H54 (cell line): Measurements from ENCODE around the gene CEP57L1.
"Not testable (repeated sequence)": the region's sequence is repeated elsewhere in the genome, so short reads cannot be mapped to it uniquely, and the experiment has no call there.

Experiments
- DNase-seq: peaks from one replicate; pipeline ENCODE4 v3.0.0; 2011; ENCODE audit warnings: low spot score, mixed read lengths; ENCODE audit not compliant: insufficient read length
- FAIRE-seq: peaks from 3 replicates; lab custom pipeline; 2011; peaks lifted over from hg19 to GRCh38; lab: Jason Lieb, UNC
- POLR2A ChIP-seq: IDR thresholded peaks from 2 replicates; pipeline ENCODE4 v1.6.1; 2011; ENCODE audit warnings: low read depth, mild to moderate bottlenecking, low read length

CEP57L1 gene

DNA sequence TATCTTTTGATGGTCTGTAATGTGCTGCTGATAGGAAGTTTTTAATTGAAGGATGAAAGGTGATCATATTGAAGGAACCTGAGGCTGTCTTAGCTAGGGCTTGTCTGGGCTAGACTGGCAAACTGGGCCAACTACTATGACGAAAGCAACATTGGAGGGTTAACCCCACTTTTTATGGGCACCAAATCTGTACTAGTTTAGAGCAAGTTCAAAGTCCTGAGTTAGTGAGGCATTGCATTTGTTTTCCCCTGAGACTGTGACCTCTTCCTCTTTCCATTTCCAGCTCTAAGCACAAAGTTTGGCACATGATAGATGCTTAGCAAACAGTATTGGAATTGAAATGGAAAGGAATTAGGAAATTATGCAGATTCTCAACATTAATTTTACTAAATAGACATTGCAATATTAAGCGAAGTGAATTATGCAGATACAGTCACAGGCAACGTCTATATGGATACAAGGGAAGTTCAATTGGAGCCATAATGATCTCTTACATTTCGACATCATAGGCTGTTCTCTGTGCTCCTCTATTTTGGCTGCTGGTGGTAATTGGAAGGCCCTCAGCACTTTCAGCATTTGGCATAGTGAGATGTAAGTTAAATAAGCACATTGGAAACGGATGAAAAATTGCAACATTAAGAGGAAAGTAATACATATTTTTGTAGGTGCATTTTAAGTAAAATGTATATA lies 22.2 kb downstream of the CEP57L1 start:
- no peak for FAIRE-seq
- no peak for DNase-seq
- no peak for TF ChIP-seq POLR2A

DNA sequence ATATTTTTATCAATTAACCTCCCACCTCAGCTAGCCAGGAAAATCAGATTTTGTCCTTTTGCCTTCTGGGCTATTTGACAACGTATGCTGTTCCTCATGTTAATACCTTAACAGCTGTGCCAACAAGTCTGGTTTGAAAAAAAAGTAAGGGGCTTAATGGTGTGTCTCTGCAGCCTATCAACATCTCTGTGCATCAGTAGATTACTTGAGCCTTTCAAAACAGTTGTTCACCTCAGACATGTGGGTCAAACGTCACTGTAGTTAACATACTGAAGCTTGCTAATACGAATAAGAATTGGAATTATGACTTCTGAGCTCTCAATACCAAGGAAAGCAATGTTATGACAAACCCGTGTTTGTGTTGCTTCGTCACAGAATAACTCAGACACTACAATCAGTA lies 23.0 kb downstream of the CEP57L1 start:
- DNase-seq: no peak
- no peak for FAIRE-seq
- TF ChIP-seq POLR2A: no peak

DNA sequence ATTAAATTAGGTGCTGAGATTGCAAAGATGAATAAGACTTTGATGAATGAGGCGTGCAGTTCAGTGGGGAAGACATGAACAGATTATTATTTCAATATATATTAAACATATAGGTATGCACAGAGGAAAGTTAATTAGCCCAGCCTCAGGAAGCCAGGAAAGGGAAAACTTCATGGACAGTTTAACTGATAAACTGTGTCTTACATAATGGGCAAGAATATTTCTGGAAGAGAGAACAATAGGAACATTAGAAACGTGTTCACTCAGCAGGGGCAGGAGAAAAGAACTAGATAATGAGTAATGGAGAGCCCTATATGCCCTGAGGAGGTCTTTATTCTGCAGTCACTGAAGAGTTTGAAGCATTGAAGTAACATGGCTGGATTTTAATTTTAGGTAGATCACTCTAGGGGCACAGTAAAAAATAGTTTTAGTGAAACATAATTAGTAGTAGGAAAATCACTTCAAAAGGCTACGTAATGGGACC lies 23.6 kb downstream of the CEP57L1 start:
- TF ChIP-seq POLR2A: no peak
- FAIRE-seq (no peak), DNase-seq (no peak)

DNA sequence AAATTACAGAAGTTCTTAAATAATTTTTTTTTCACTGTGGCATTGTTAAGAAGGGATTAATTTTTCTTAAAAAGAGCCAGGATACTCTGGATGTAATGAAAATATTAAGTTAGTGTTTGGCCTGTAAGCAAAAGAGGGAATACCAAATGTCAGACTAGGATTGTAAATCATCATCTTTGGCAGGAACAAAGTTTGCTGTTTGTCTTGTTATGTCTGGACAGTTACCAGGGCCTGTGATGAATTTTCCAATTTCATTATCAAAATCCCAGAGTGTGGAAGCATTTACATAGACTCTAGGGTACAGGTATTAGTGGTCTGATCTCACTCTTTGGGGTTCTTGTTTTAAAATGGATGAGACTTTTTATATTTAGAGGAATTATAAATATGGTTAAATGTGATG lies 26.1 kb downstream of the CEP57L1 start:
- DNase-seq: no peak
- FAIRE-seq: no peak
- TF ChIP-seq POLR2A: no peak

DNA sequence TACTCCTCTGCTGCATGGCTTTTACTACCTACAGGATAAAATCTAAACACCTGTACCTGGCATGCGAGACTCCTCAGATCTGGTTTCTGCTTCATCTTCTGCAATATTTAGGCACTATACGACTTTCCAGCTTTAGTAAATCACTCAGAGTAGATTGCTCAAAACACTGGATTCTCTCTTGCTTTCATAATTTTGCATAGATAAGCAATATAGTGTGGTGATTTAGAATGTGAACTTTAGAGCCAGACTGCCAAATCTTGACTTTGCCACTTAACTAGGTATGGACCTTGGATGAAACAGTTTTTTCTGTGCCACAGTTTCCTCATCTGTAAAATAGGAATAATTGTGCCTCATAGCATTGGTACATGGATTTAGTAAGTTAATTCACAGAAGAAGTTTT lies 28.9 kb downstream of the CEP57L1 start:
- no peak for TF ChIP-seq POLR2A
- FAIRE-seq: no peak
- no peak for DNase-seq

DNA sequence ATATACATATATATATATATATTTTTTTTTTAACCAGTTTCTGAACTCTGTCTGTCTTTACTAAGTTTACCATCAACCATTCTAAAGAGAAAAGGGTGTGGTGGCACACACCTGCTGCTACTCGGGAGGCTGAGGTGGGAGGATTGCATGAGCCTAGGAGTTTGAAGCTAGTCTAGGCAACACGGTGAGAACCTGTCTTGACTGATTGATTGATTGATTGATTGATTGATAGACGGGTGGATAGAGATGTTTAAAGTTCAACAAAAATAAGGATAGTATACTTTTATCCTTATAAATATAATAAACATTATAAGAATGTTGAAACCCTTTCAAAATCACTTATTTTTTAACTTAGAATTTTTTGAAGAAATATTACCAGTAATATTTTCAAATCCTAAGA lies 30.2 kb downstream of the CEP57L1 start:
- no peak for FAIRE-seq

DNA sequence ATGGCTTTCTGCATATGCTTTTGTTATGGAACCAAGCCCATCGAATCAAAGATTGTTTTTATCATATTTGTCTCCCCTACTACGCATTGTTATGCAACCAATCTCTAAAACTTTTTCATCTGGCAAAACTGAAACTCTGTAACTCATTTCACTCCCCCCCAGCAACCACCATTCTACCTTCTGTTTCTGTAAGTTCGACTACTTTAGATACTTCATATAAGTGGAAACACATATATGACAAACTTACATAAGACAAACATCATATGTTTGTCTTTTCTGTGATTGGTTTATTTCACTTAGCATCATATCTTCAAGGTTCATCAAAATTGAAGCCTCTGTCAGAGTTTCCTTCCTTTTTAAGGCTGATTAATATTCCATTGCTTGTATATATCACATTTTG lies 34.8 kb downstream of the CEP57L1 start:
- FAIRE-seq (no peak), DNase-seq (no peak)
- TF ChIP-seq POLR2A: no peak

More for the DNA sequence above, 30.2 kb downstream of the CEP57L1 start:
- TF ChIP-seq POLR2A: no peak
- no peak for DNase-seq

DNA sequence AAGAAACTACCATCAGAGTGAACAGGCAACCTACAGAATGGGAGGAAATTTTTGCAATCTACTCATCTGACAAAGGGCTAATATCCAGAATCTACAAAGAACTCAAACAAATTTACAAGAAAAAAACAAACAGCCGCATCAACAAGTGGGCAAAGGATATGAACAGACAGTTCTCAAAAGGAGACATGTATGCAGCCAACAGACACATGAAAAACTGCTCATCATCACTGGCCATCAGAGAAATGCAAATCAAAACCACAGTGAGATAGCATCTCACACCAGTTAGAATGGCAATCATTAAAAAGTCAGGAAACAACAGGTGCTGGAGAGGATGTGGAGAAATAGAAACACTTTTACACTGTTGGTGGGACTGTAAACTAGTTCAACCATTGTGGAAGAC lies 40.3 kb downstream of the CEP57L1 start:
- DNase-seq, FAIRE-seq: not testable (repeated sequence)

DNA sequence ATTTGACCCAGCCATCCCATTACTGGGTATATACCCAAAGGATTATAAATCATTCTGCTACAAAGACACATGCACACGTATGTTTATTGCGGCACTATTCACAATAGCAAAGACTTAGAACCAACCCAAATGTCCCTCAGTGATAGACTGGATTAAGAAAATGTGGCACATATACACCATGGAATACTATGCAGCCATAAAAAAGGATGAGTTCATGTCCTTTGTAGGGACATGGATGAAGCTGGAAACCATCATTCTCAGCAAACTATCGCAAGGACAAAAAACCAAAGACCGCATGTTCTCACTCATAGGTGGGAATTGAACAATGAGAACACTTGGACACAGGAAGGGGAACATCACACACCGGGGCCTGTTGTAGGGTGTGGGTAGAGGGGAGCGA lies 40.7 kb downstream of the CEP57L1 start:
- FAIRE-seq, DNase-seq: not testable (repeated sequence)

DNA sequence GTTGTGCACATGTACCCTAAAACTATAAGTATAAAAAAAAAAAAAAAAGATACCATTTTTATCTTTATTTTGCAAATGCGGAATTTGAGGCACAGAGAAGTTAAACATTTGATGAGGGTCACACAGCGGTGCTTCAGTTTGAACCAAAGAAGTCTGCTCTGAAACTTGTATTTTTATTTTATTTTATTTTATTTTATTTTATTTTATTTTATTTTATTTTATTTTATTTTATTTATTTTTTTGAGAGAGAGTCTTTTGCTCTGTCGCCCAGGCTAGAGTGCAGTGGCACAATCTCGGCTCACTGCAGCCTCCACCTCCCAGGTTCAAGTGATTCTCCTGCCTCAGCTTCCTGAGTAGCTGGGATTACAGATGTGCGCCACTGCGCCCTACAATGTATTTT lies 41.2 kb downstream of the CEP57L1 start:
- not testable (repeated sequence) for FAIRE-seq

DNA sequence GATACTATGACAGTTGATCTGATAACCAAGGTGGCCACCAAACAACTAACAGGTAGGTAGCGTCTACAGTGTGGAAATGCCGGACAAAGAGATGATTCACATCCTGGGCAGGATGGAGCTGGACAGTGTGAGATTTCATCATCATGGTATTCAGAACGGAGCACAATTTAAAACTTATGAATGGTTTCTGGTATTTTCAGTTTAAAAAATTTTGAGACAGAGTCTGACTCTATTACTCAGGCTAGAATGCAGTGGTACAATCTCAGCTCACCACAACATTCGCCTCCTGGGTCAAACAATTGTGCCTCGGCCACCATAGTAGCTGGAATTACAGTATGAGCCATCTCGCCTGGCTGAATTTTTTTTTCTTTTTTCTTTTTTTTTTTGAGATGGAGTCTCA lies 43.8 kb downstream of the CEP57L1 start:
- TF ChIP-seq POLR2A: no peak
- DNase-seq (peak; percentile 3), FAIRE-seq (peak; percentile 81)

More for the DNA sequence above, 41.2 kb downstream of the CEP57L1 start:
- DNase-seq: not testable (repeated sequence)

DNA sequence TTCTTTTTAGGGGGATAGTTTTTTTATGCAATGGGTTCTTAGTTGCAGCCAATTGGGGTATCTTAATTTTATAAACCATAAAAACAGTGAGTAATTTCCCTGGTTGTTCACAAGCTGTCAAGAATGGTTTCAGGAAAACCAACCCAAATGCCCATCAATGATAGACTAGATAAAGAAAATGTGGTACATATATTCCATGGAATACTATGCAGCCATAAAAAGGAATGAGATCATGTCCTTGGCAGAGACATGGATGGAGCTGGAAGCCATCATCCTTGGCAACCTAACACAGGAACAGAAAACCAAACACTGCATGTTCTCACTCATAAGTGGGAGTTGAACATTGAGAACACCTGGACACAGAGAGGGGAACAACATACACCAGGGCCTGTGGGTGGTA lies 46.8 kb downstream of the CEP57L1 start:
- DNase-seq, FAIRE-seq: not testable (repeated sequence)

DNA sequence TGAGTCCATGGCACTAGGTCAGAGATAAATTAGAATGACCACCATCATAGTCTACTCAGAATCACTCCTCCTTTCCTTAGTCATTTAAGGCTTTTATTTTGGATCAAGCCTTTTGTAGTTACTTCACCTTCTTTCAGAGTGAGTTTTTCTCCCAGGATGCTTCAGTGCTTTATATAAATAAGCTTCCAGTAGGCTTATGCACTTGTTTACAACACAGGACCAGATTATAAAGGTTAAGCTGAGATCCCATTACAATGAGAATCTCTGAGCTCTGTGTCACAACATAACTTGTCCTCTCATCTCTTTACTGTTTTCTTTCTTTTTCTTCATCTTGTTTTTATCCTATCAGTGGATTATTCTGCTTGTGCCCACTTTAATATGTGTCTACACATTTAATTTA lies 47.9 kb downstream of the CEP57L1 start:
- DNase-seq: no peak
- no peak for TF ChIP-seq POLR2A
- no peak for FAIRE-seq

DNA sequence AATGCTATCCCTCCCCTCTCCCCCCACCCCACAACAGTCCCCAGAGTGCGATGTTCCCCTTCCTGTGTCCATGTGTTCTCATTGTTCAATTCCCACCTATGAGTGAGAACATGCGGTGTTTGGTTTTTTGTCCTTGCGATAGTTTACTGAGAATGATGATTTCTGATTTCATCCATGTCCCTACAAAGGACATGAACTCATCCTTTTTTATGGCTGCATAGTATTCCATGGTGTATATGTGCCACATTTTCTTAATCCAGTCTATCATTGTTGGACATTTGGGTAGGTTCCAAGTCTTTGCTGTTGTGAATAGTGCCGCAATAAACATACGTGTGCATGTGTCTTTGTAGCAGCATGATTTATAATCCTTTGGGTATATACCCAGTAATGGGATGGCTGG lies 52.9 kb downstream of the CEP57L1 start:
- not testable (repeated sequence) for DNase-seq, FAIRE-seq

DNA sequence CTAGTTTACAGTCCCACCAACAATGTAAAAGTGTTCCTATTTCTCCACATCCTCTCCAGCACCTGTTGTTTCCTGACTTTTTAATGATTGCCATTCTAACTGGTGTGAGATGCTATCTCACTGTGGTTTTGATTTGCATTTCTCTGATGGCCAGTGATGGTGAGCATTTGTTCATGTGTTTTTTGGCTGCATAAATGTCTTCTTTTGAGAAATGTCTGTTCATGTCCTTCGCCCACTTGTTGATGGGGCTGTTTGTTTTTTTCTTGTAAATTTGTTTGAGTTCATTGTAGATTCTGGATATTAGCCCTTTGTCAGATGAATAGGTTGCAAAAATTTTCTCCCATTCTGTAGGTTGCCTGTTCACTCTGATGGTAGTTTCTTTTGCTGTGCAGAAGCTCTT lies 53.4 kb downstream of the CEP57L1 start:
- DNase-seq, FAIRE-seq: not testable (repeated sequence)

DNA sequence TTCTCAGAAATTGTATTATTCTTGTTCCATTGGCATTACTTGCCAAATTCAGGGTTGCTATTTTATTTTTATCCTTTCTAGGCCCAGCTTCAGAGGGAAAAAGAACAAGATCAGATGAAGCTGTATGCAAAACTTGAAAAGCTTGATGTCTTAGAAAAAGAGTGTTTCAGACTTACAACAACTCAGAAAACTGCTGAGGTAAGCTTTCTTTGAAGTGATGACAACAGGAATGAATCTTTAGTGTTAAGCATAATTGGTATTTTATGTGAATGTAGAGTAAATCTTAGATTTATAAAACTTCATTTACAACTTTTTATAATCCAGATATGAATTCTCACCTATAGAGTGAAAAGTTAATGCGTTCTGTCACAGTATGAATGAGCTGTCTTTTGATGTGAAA lies 58.4 kb downstream of the CEP57L1 start:
- TF ChIP-seq POLR2A: no peak
- FAIRE-seq (no peak), DNase-seq (no peak)
